CD4-positive, alpha-beta memory T cell (primary cell): ENCODE results near the gene ZNF416. TPM values are rescaled to one million over a fixed set of nuclear protein-coding genes. Genes with fewer than 3 reads are reported as not detected.
A peak's percentile ranks its signal among the peaks of the same experiment; 100 is the strongest.

Experiments
- CTCF ChIA-PET: fragments of 350-600 bp; sonication (Branson Sonifier 250); formaldehyde crosslinking; loops from one replicate; lab custom pipeline; 2021; ENCODE audit warnings: inconsistent platforms; ENCODE audit not compliant: partially characterized antibody; lab: Charles Lee
- POLR2A ChIA-PET: fragments of 350-600 bp; sonication (Branson Sonifier 250); formaldehyde crosslinking; loops from one replicate; lab custom pipeline; 2021; ENCODE audit not compliant: partially characterized antibody; lab: Charles Lee
- DNase-seq, 5 donors: peaks; one replicate each; pipeline versions ENCODE4 v3.0.0 to v3.0.0-alpha.2; 2020 to 2022; ENCODE audit warnings: mixed read lengths in 1 of 5
- H3K27ac ChIP-seq: one replicate; pipeline ENCODE4 v1.7.0; 2013; ENCODE audit warnings: low read depth, low read length
- H3K27me3 ChIP-seq: 2 replicates; pipeline ENCODE4 v1.7.0; 2013; ENCODE audit warnings: mild to moderate bottlenecking, low read length, moderate library complexity; ENCODE audit not compliant: insufficient read depth
- H3K36me3 ChIP-seq: 2 replicates; pipeline ENCODE4 v1.7.0; 2013; ENCODE audit warnings: mild to moderate bottlenecking, low read length, moderate library complexity; ENCODE audit not compliant: insufficient read depth
- H3K4me1 ChIP-seq: 2 replicates; pipeline ENCODE4 v1.7.0; 2013; ENCODE audit warnings: mild to moderate bottlenecking, low read length, moderate library complexity; ENCODE audit not compliant: insufficient read depth
- H3K4me3 ChIP-seq, 2 donors: one replicate each; pipeline ENCODE4 v1.7.0; 2013; ENCODE audit warnings: low read length in 2 of 2, mild to moderate bottlenecking in 1 of 2
- H3K9me3 ChIP-seq, 2 donors: one replicate each; pipeline ENCODE4 v1.7.0; 2013; ENCODE audit warnings: low read length in 2 of 2, control low read depth in 1 of 2; ENCODE audit not compliant: control insufficient read depth in 1 of 2
- H3K27ac Mint-ChIP-seq, 7 donors: one replicate each; pipeline ENCODE4 v1.8.0; 2020 to 2021; ENCODE audit warnings: mixed read lengths in 7 of 7, mild to moderate bottlenecking in 6 of 7, inconsistent platforms in 3 of 7, moderate library complexity in 3 of 7
- H3K27me3 Mint-ChIP-seq, 2 donors: one replicate each; pipeline ENCODE4 v1.8.0; 2020 to 2021; ENCODE audit warnings: mixed read lengths in 2 of 2
- H3K36me3 Mint-ChIP-seq, 2 donors: one replicate each; pipeline ENCODE4 v1.8.0; 2020 to 2021; ENCODE audit warnings: mixed read lengths in 2 of 2, inconsistent platforms in 1 of 2, mild to moderate bottlenecking in 1 of 2
- H3K4me1 Mint-ChIP-seq, 4 donors: one replicate each; pipeline ENCODE4 v1.8.0; 2020 to 2021; ENCODE audit warnings: mixed read lengths in 4 of 4, mild to moderate bottlenecking in 1 of 4
- H3K4me3 Mint-ChIP-seq, 8 donors: one replicate each; pipeline ENCODE4 v1.8.0; 2020 to 2021; ENCODE audit warnings: mixed read lengths in 8 of 8, mild to moderate bottlenecking in 7 of 8, moderate library complexity in 6 of 8, inconsistent platforms in 3 of 8
- H3K9me3 Mint-ChIP-seq, 8 donors: one replicate each; pipeline ENCODE4 v1.8.0; 2020 to 2021; ENCODE audit warnings: mixed read lengths in 8 of 8, mild to moderate bottlenecking in 5 of 8, inconsistent platforms in 3 of 8, moderate library complexity in 1 of 8
- intact Hi-C: fragments of 100-400 bp; cut with micrococcal nuclease; formaldehyde crosslinking; loops from one replicate; pipeline ENCODE4 v1.15.1; 2023
- polyA plus RNA-seq, 2 donors: library from polyadenylated mRNA; unstranded; fragments of 300-500 nt; fragmentation: Illumina TruSeq; gene quantifications; one replicate each; pipeline ENCODE4 v1.2.3, GENCODE V29; 2021
- total RNA-seq, 2 experiments: library from RNA; stranded (reverse); gene quantifications; one replicate each; pipeline ENCODE4 v1.2.3, GENCODE V29; 2021

The ZNF416 gene
- total and polyA plus RNA-seq, 4 experiments from 2014 or later, result 4.6 to 13.9 (median 10.2) TPM

DNA sequence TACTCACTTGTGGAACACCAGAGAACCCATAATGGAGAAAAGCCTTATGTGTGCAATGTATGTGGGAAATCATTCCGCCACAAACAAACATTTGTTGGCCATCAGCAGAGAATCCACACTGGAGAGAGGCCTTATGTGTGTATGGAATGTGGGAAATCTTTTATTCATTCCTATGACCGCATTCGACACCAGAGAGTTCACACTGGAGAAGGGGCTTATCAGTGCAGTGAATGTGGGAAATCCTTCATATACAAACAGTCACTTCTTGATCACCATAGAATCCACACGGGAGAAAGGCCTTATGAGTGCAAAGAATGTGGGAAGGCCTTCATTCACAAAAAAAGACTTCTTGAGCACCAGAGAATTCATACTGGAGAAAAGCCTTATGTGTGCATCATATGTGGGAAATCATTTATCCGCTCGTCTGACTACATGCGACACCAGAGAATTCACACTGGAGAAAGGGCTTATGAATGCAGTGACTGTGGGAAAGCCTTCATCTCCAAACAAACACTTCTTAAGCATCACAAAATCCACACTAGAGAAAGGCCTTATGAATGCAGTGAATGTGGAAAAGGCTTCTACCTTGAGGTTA, 40.7 kb downstream of the ZNF416 start:
- Histone ChIP-seq H3K4me1 (no peaks in the 10 kb centered on the region), H3K27ac (no peak overlapping the region), H3K9me3 (peaks cover 23 to 80% of the 10 kb centered on the region in 2 donors), H3K36me3 (peaks cover 48% of the 10 kb centered on the region), H3K27me3 (no peaks in the 10 kb centered on the region), H3K4me3 (peak overlapping the region; percentile 12 to 19)
- ChIA-PET CTCF (no interaction called here), POLR2A (no interaction called here)
- H3K4me1 Mint-ChIP-seq, result peaks cover 0 to 10% (median 4%) of the 10 kb centered on the region in 4 donors
- no peak overlapping the region for H3K27ac Mint-ChIP-seq
- peaks cover 5 to 100% (median 96%) of the 10 kb centered on the region in 8 donors for H3K9me3 Mint-ChIP-seq
- DNase-seq, result no peak
- intact Hi-C loops, result no loop called here
- H3K36me3 Mint-ChIP-seq, result peaks cover 90 to 93% of the 10 kb centered on the region in 2 donors
- no peak overlapping the region for H3K4me3 Mint-ChIP-seq
- no peaks in the 10 kb centered on the region for H3K27me3 Mint-ChIP-seq

DNA sequence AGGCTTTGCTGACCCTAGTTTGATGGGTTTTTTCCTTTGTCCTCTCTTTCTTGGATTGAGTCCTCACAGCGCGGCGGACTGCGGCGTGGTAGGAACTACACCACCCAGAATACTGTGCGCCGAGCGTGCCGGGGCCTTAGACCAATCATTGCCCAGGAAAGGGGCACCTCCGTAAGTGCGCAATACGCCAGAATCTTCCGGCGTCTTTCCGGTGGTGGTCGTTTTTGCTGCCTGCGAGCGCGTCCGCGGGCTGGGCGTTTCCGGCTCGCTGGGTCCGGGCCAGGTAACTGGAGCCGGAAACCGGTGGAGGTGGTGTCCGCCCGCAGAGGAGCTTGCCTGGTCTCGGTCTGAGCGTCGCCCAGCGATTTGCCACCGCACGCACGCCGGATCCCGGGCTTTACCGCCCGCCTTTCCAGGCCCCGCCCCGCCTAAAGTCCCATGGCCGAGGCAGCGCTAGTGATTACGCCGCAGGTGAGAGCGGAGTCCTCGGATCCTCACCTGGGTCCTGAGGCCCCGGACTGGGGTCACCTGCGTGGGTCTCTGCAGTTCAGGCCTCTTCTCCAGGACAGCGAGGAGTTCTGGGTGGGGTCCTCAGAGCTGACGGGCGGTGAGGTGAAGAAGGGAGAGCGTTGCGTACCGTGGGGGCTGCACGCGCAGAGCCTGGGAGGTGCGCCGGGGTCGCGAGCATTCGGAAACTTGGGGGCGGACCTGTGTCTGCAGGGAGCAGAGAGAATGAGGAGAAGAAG, 51.4 kb downstream of the ZNF416 start, which contains the start of gene ZNF549:
Gene ZNF549, plus strand, starts transcription at position 221 of the 746 bp plus-strand sequence. Its CDS starts 218 bp downstream, at position 439.
- peak; percentile 88 to 93 (median 90) for DNase-seq
- intact Hi-C loops, result loop anchor here (1.0 kb wide), 9 partner anchors 28 to 656 kb away; partner anchors contain the start of genes ZNF17, ZNF274, ZNF416 and ZNF543
- Mint-ChIP-seq H3K4me1 (peaks cover 16 to 31% (median 22%) of the 10 kb centered on the region in 4 donors), H3K27me3 (peaks cover 0 to 4% of the 10 kb centered on the region in 2 donors), H3K4me3 (peak within 1 kb of the TSS; percentile 86 to 98 (median 92)), H3K36me3 (peaks cover 41 to 47% of the 10 kb centered on the region in 2 donors), H3K27ac (peak within 1 kb of the TSS; percentile 86 to 97 (median 92)), H3K9me3 (peaks cover 3 to 67% (median 54%) of the 10 kb centered on the region in 8 donors)
- peaks cover 16% of the 10 kb centered on the region for H3K4me1 ChIP-seq
- H3K27me3 ChIP-seq, result no peaks in the 10 kb centered on the region
- peaks cover 16% of the 10 kb centered on the region for H3K36me3 ChIP-seq
- ChIA-PET POLR2A (interaction anchor here (0.6 to 1.3 kb wide), 15 partner anchors 24 to 361 kb away, joined by 3 to 7 read pairs (median 4); partner anchors contain the start of genes ZNF211, ZNF416, ZNF419 and ZNF550), CTCF (no interaction called here)
- peak within 1 kb of the TSS; percentile 79 for H3K27ac ChIP-seq
- H3K4me3 ChIP-seq, result peak within 1 kb of the TSS; percentile 15 to 99
- H3K9me3 ChIP-seq, result peaks cover 0 to 14% of the 10 kb centered on the region in 2 donors

Other genes with a start within 250 kb of the ZNF416 start
- gene ZNF304, start 227.6 kb downstream of the ZNF416 start, total RNA-seq, result 10 to 100 TPM; 13.3 to 13.6 TPM
- 1 to 10 TPM in 1 of 2 donors, under 1 TPM in 1; 0.43 to 4.1 TPM for gene ZNF304, start 227.6 kb downstream of the ZNF416 start, polyA plus RNA-seq
- gene TRAPPC2B, start 215.4 kb downstream of the ZNF416 start, total RNA-seq, result 10 to 100 TPM; 11.0 to 12.1 TPM
- gene TRAPPC2B, start 215.4 kb downstream of the ZNF416 start, polyA plus RNA-seq, result 10 to 100 TPM; 27.4 to 31.0 TPM
- gene ZNF547, start 215.4 kb downstream of the ZNF416 start, total RNA-seq, result 10 to 100 TPM in 1 of 2 experiments, 1 to 10 TPM in 1; 6.5 to 10.8 TPM
- gene ZNF547, start 215.4 kb downstream of the ZNF416 start, polyA plus RNA-seq, result 1 to 10 TPM in 1 of 2 donors, under 1 TPM in 1; 0.56 to 1.8 TPM
- 100 to 1,000 TPM in 1 of 2 experiments, 10 to 100 TPM in 1; 85.4 to 103 TPM for gene ZNF548, start 189.1 kb downstream of the ZNF416 start, total RNA-seq
- gene ZNF548, start 189.1 kb downstream of the ZNF416 start, polyA plus RNA-seq, result 10 to 100 TPM; 14.1 to 14.8 TPM
- 10 to 100 TPM; 28.3 to 29.9 TPM for gene ZNF17, start 167.8 kb downstream of the ZNF416 start, total RNA-seq
- gene ZNF17, start 167.8 kb downstream of the ZNF416 start, polyA plus RNA-seq, result 1 to 10 TPM; 3.6 to 9.5 TPM
- gene ZNF749, start 143.6 kb downstream of the ZNF416 start, total RNA-seq, result 10 to 100 TPM; 14.8 to 15.2 TPM
- 10 to 100 TPM in 1 of 2 donors, 1 to 10 TPM in 1; 5.9 to 21.4 TPM for gene ZNF749, start 143.6 kb downstream of the ZNF416 start, polyA plus RNA-seq
- gene VN1R1, start 121.8 kb downstream of the ZNF416 start, total RNA-seq, result under 1 TPM; 0.36 to 0.76 TPM
- gene VN1R1, start 121.8 kb downstream of the ZNF416 start, polyA plus RNA-seq, result not detected
- gene ZNF772, start 101.3 kb downstream of the ZNF416 start, total RNA-seq, result 10 to 100 TPM; 12.8 to 17.4 TPM
- 1 to 10 TPM; 2.0 to 2.8 TPM for gene ZNF772, start 101.3 kb downstream of the ZNF416 start, polyA plus RNA-seq
- gene ZNF419, start 91.2 kb downstream of the ZNF416 start, total RNA-seq, result 10 to 100 TPM; 25.3 to 28.4 TPM
- 10 to 100 TPM in 1 of 2 donors, 1 to 10 TPM in 1; 7.5 to 11.7 TPM for gene ZNF419, start 91.2 kb downstream of the ZNF416 start, polyA plus RNA-seq
- gene ZNF773, start 79.0 kb downstream of the ZNF416 start, total RNA-seq, result 10 to 100 TPM; 25.3 to 28.7 TPM
- gene ZNF773, start 79.0 kb downstream of the ZNF416 start, polyA plus RNA-seq, result 10 to 100 TPM in 1 of 2 donors, 1 to 10 TPM in 1; 5.2 to 15.2 TPM
- 10 to 100 TPM; 20.5 to 21.8 TPM for gene ZNF549, start 51.6 kb downstream of the ZNF416 start, total RNA-seq
- 1 to 10 TPM; 8.0 to 9.0 TPM for gene ZNF549, start 51.6 kb downstream of the ZNF416 start, polyA plus RNA-seq
- 10 to 100 TPM; 37.0 to 37.8 TPM for gene ZNF550, start 19.0 kb downstream of the ZNF416 start, total RNA-seq
- 1 to 10 TPM; 5.4 to 9.8 TPM for gene ZNF550, start 19.0 kb downstream of the ZNF416 start, polyA plus RNA-seq
- 10 to 100 TPM; 11.1 to 11.3 TPM for gene ZIK1, start 5.2 kb upstream of the ZNF416 start, total RNA-seq
- gene ZIK1, start 5.2 kb upstream of the ZNF416 start, polyA plus RNA-seq, result 1 to 10 TPM; 6.9 to 8.3 TPM
- gene ZNF530, start 21.0 kb upstream of the ZNF416 start, total RNA-seq, result 10 to 100 TPM in 1 of 2 experiments, 1 to 10 TPM in 1; 9.9 to 10.9 TPM
- gene ZNF530, start 21.0 kb upstream of the ZNF416 start, polyA plus RNA-seq, result 1 to 10 TPM; 6.8 to 9.8 TPM
- gene ZNF134, start 35.3 kb upstream of the ZNF416 start, total RNA-seq, result 10 to 100 TPM; 32.1 to 32.3 TPM
- gene ZNF134, start 35.3 kb upstream of the ZNF416 start, polyA plus RNA-seq, result 10 to 100 TPM in 1 of 2 donors, 1 to 10 TPM in 1; 8.9 to 12.7 TPM
- gene ZNF211, start 54.3 kb upstream of the ZNF416 start, total RNA-seq, result 10 to 100 TPM; 48.7 to 53.3 TPM
- 10 to 100 TPM; 19.6 to 26.0 TPM for gene ZNF211, start 54.3 kb upstream of the ZNF416 start, polyA plus RNA-seq
- not detected for gene ZSCAN4, start 90.0 kb upstream of the ZNF416 start, total RNA-seq
- gene ZSCAN4, start 90.0 kb upstream of the ZNF416 start, polyA plus RNA-seq, result not detected
- gene ZNF551, start 103.1 kb upstream of the ZNF416 start, total RNA-seq, result 10 to 100 TPM; 17.7 to 17.9 TPM
- gene ZNF551, start 103.1 kb upstream of the ZNF416 start, polyA plus RNA-seq, result 1 to 10 TPM; 6.8 to 9.5 TPM
- gene ZNF154, start 130.3 kb upstream of the ZNF416 start, total RNA-seq, result 1 to 10 TPM; 6.7 to 7.2 TPM
- gene ZNF154, start 130.3 kb upstream of the ZNF416 start, polyA plus RNA-seq, result 1 to 10 TPM in 1 of 2 donors, not detected in 1; 2.4 TPM
- gene ZNF671, start 148.7 kb upstream of the ZNF416 start, total RNA-seq, result 10 to 100 TPM; 32.3 to 33.0 TPM
- 10 to 100 TPM; 18.1 to 24.0 TPM for gene ZNF671, start 148.7 kb upstream of the ZNF416 start, polyA plus RNA-seq
- 10 to 100 TPM; 38.9 to 40.9 TPM for gene ZNF776, start 167.9 kb upstream of the ZNF416 start, total RNA-seq
- gene ZNF776, start 167.9 kb upstream of the ZNF416 start, polyA plus RNA-seq, result 1 to 10 TPM; 3.3 to 5.7 TPM
- 10 to 100 TPM; 46.4 to 51.7 TPM for gene ZNF586, start 190.8 kb upstream of the ZNF416 start, total RNA-seq
- gene ZNF586, start 190.8 kb upstream of the ZNF416 start, polyA plus RNA-seq, result 10 to 100 TPM; 15.0 to 23.8 TPM
- gene ZNF552, start 236.0 kb upstream of the ZNF416 start, total RNA-seq, result 10 to 100 TPM; 17.9 to 21.0 TPM
- gene ZNF552, start 236.0 kb upstream of the ZNF416 start, polyA plus RNA-seq, result 1 to 10 TPM; 5.5 to 9.3 TPM